CD14-positive monocyte (primary cell): ENCODE results near the gene FLT3LG. TPM values are rescaled to one million over a fixed set of nuclear protein-coding genes. Genes with fewer than 3 reads are reported as not detected.

Experiments
- DNase-seq, 3 donors: peaks; one replicate each; pipeline ENCODE4 v3.0.0-alpha.2; 2011 to 2022
- H2AFZ ChIP-seq: 2 replicates; pipeline ENCODE4 v1.6.0; 2012; ENCODE audit warnings: mild to moderate bottlenecking, low read depth, low read length, inconsistent platforms; ENCODE audit not compliant: insufficient read depth, poor library complexity, severe bottlenecking
- H3K27ac ChIP-seq, 2 donors: 1 replicate in 1 of 2; 2 replicates in 1 of 2; pipeline ENCODE4 v1.5.1; 2012 to 2013; ENCODE audit warnings: low read length in 2 of 2, control low read depth in 1 of 2, inconsistent platforms in 1 of 2, low read depth in 1 of 2, mild to moderate bottlenecking in 1 of 2
- H3K27me3 ChIP-seq, 2 donors: one replicate each; pipeline versions ENCODE4 v1.6.0 to v1.6.1; 2011 to 2013; ENCODE audit warnings: low read length in 2 of 2; ENCODE audit not compliant: control insufficient read depth in 2 of 2, insufficient read depth in 2 of 2
- H3K36me3 ChIP-seq, 2 donors: replicated peaks in 1 of 2; 1 replicate in 1 of 2; 2 replicates in 1 of 2; pipeline versions ENCODE4 v1.5.1 to v1.6.1; 2012 to 2013; ENCODE audit warnings: low read length in 2 of 2, control low read depth in 1 of 2, inconsistent platforms in 1 of 2, mild to moderate bottlenecking in 1 of 2; ENCODE audit not compliant: insufficient read depth in 2 of 2, control insufficient read depth in 1 of 2
- H3K4me1 ChIP-seq, 2 donors: 1 replicate in 1 of 2; 2 replicates in 1 of 2; pipeline versions ENCODE4 v1.5.1 to v1.6.1; 2012 to 2013; ENCODE audit warnings: low read length in 2 of 2, control low read depth in 1 of 2, inconsistent platforms in 1 of 2, mild to moderate bottlenecking in 1 of 2, moderate library complexity in 1 of 2; ENCODE audit not compliant: insufficient read depth in 2 of 2, control insufficient read depth in 1 of 2
- H3K4me2 ChIP-seq: replicated peaks from 2 replicates; pipeline ENCODE3; 2012; ENCODE audit warnings: low read length, moderate library complexity, mild to moderate bottlenecking; ENCODE audit not compliant: poor library complexity, severe bottlenecking; ENCODE audit errors: extremely low read depth
- H3K4me3 ChIP-seq, 3 experiments: fragments of 200-600 bp in 1 of 3; sonication (generic) in 1 of 3; replicated peaks in 1 of 3; 1 replicate in 2 of 3; 2 replicates in 1 of 3; pipeline ENCODE4 v1.5.1; 2011 to 2013; ENCODE audit warnings: low read length in 3 of 3, mild to moderate bottlenecking in 3 of 3, control low read depth in 2 of 3, low read depth in 2 of 3, inconsistent platforms in 1 of 3, moderate library complexity in 1 of 3
- H3K79me2 ChIP-seq: 2 replicates; pipeline ENCODE4 v1.6.0; 2012; ENCODE audit warnings: mild to moderate bottlenecking, control low read depth, inconsistent platforms, low read length, moderate library complexity; ENCODE audit not compliant: insufficient read depth
- H3K9ac ChIP-seq: 2 replicates; pipeline ENCODE4 v1.6.0; 2017; ENCODE audit warnings: low read length, mild to moderate bottlenecking; ENCODE audit not compliant: insufficient read depth, poor library complexity, severe bottlenecking
- H3K9me3 ChIP-seq, 2 donors: replicated peaks in 1 of 2; 1 replicate in 1 of 2; 2 replicates in 1 of 2; pipeline versions ENCODE4 v1.5.1 to v1.6.1; 2012 to 2013; ENCODE audit warnings: low read length in 2 of 2, control low read depth in 1 of 2; ENCODE audit not compliant: control insufficient read depth in 1 of 2, insufficient read depth in 1 of 2
- H4K20me1 ChIP-seq: 2 replicates; pipeline ENCODE4 v1.6.0; 2012; ENCODE audit warnings: mild to moderate bottlenecking, low read length, control low read depth, moderate library complexity; ENCODE audit not compliant: insufficient read depth
- H3K27ac Mint-ChIP-seq, 7 donors: one replicate each; pipeline ENCODE4 v1.8.0; 2020; ENCODE audit warnings: mild to moderate bottlenecking in 7 of 7, mixed read lengths in 7 of 7, moderate library complexity in 6 of 7, inconsistent platforms in 2 of 7
- H3K27me3 Mint-ChIP-seq, 3 donors: one replicate each; pipeline ENCODE4 v1.8.0; 2021 to 2022; ENCODE audit warnings: low read depth in 3 of 3, mild to moderate bottlenecking in 3 of 3, mixed read lengths in 3 of 3, moderate library complexity in 3 of 3, inconsistent platforms in 1 of 3
- H3K36me3 Mint-ChIP-seq, 2 donors: one replicate each; pipeline ENCODE4 v1.8.0; 2020; ENCODE audit warnings: mixed read lengths in 2 of 2, inconsistent platforms in 1 of 2, mild to moderate bottlenecking in 1 of 2
- H3K4me1 Mint-ChIP-seq: one replicate; pipeline ENCODE4 v1.8.0; 2020; ENCODE audit warnings: mild to moderate bottlenecking, mixed read lengths
- H3K4me3 Mint-ChIP-seq, 2 donors: one replicate each; pipeline ENCODE4 v1.8.0; 2020; ENCODE audit warnings: mild to moderate bottlenecking in 2 of 2, mixed read lengths in 2 of 2, moderate library complexity in 1 of 2
- H3K9me3 Mint-ChIP-seq, 7 donors: one replicate each; pipeline ENCODE4 v1.8.0; 2020 to 2022; ENCODE audit warnings: mixed read lengths in 7 of 7, mild to moderate bottlenecking in 6 of 7, moderate library complexity in 6 of 7, inconsistent platforms in 2 of 7
- WGBS: methylation state at CpG from one replicate; pipeline ENCODE4 v1.1.5; 2013; ENCODE audit warnings: missing lambda C conversion rate; ENCODE audit not compliant: insufficient coverage; 5-methylcytosine and 5-hydroxymethylcytosine counted together
- intact Hi-C, 2 donors: fragments of 100-400 bp; cut with micrococcal nuclease; formaldehyde crosslinking; loops; one replicate each; pipeline versions ENCODE4 v1.15.0 to v1.15.1; 2023
- polyA plus RNA-seq, 3 donors: library from polyadenylated mRNA; depleted of rRNA in 1 of 3; unstranded in 2 of 3; stranded (reverse) in 1 of 3; fragments of 300-500 nt in 2 of 3; fragments of >200 nt in 1 of 3; fragmentation: Illumina TruSeq in 2 of 3; gene quantifications; 1 replicate in 2 of 3; 2 replicates in 1 of 3; pipeline ENCODE4 v1.2.3, GENCODE V29; 2012 to 2021
- TF ChIP-seq, protein P1 (sequence below): fragments of 200-600 bp; IDR thresholded peaks from one replicate; pipeline ENCODE4 v1.8.0; 2022; ENCODE audit warnings: antibody characterized with exemption, mild to moderate bottlenecking

The FLT3LG gene
- polyA plus RNA-seq, 3 donors = 5.0 to 13.8 (median 6.9) TPM

DNA sequence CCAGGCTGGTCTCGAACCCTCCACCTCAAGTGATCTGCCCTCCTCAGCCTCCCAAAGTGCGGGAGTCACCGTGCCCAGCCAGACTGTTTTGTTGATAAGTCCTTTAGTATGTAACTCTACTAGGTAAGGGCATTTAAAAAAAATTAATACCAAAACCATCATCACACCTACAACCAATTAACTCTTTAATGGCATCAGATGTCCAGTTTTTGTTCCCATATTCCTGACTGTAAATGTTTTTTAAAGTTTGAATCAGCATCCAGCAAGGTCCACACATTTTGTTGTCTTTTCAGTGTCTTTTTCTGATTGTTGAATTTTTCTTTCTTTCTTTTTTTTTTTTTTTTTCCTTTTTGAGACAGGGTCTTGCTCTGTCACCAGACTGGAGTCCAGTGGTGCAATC, 44.0 kb downstream of the FLT3LG start:
- peaks cover 65% of the 10 kb centered on the region for H4K20me1 ChIP-seq
- peak overlapping the region in 1 of 3 experiments; percentile 64 for H3K4me3 ChIP-seq
- peak overlapping the region in 3 of 7 donors; percentile 35 to 90 (median 71) for H3K27ac Mint-ChIP-seq
- peaks cover 55% of the 10 kb centered on the region for H3K4me1 Mint-ChIP-seq
- peaks cover 57% of the 10 kb centered on the region for H3K79me2 ChIP-seq
- peaks cover 0 to 4% (median 2%) of the 10 kb centered on the region in 3 donors for H3K27me3 Mint-ChIP-seq
- no peak overlapping the region for H3K27ac ChIP-seq
- no peak overlapping the region for H2AFZ ChIP-seq
- TF ChIP-seq, protein P1, sequence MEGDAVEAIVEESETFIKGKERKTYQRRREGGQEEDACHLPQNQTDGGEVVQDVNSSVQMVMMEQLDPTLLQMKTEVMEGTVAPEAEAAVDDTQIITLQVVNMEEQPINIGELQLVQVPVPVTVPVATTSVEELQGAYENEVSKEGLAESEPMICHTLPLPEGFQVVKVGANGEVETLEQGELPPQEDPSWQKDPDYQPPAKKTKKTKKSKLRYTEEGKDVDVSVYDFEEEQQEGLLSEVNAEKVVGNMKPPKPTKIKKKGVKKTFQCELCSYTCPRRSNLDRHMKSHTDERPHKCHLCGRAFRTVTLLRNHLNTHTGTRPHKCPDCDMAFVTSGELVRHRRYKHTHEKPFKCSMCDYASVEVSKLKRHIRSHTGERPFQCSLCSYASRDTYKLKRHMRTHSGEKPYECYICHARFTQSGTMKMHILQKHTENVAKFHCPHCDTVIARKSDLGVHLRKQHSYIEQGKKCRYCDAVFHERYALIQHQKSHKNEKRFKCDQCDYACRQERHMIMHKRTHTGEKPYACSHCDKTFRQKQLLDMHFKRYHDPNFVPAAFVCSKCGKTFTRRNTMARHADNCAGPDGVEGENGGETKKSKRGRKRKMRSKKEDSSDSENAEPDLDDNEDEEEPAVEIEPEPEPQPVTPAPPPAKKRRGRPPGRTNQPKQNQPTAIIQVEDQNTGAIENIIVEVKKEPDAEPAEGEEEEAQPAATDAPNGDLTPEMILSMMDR = no peak
- no peak overlapping the region for H3K4me2 ChIP-seq
- H3K4me1 ChIP-seq = peaks cover 43 to 55% of the 10 kb centered on the region in 2 donors
- no peaks in the 10 kb centered on the region for H3K27me3 ChIP-seq
- intact Hi-C loops = no loop called here
- no peaks in the 10 kb centered on the region for H3K9me3 ChIP-seq
- peaks cover 42 to 74% of the 10 kb centered on the region in 2 donors for H3K36me3 Mint-ChIP-seq
- DNase-seq = no peak
- no CpG with 5 or more reads among the region's 3 CpGs for WGBS
- no peak overlapping the region for H3K9ac ChIP-seq
- H3K36me3 ChIP-seq = peaks cover 30 to 42% of the 10 kb centered on the region in 2 donors
- H3K9me3 Mint-ChIP-seq = no peaks in the 10 kb centered on the region
- no peak overlapping the region for H3K4me3 Mint-ChIP-seq

DNA sequence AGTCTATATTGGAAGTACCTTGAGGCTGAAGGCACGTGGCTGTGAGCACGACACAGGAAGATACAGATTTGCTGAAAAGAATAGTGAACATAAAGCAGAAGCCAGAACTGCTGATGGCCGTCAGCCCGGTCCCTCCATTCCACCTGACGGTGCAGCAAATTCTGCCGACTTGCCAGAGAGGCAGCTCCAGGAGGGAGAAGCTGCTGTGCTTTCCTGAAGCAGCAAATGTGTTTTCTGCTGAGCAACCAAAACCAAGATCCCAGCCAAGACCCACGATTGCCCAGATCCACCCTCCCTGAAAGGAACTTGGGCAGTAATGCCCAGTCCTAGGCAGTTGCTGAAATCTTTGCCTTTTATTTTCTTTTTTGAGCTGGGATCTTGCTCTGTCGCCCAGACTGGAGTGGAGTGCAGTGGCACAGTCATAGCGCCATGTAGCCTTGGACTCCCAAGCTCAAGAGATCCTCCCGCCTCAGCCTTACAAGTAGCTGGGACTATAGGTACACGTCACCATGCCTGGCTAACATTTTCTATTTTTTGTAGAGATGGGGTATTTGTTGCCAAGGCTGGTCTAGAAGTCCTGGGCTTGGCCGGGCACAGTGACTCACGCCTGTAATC, 46.8 kb downstream of the FLT3LG start:
- Histone ChIP-seq H3K36me3 (peaks cover 44 to 66% of the 10 kb centered on the region in 2 donors), H3K27ac (peak overlapping the region in 1 of 2 donors; percentile 20), H3K27me3 (no peaks in the 10 kb centered on the region), H4K20me1 (peaks cover 73% of the 10 kb centered on the region), H3K9ac (no peak overlapping the region), H3K4me2 (no peak overlapping the region), H3K79me2 (peaks cover 35% of the 10 kb centered on the region), H3K4me3 (no peak overlapping the region), H2AFZ (no peak overlapping the region), H3K9me3 (no peaks in the 10 kb centered on the region), H3K4me1 (peaks cover 21 to 28% of the 10 kb centered on the region in 2 donors)
- Mint-ChIP-seq H3K27me3 (peaks cover 0 to 2% (median 0%) of the 10 kb centered on the region in 3 donors), H3K4me3 (no peak overlapping the region), H3K9me3 (peaks cover 0 to 5% (median 0%) of the 10 kb centered on the region in 7 donors), H3K4me1 (peaks cover 32% of the 10 kb centered on the region), H3K36me3 (peaks cover 49 to 84% of the 10 kb centered on the region in 2 donors), H3K27ac (peak overlapping the region in 2 of 7 donors; percentile 9 to 56)
- TF ChIP-seq, protein P1 = no peak
- DNase-seq = no peak
- 89% methylated on average over 13 of the region's 13 CpGs for WGBS
- intact Hi-C loops = no loop called here
